Lower leg skin (tissue), 3 donors: ENCODE measurements around the gene PCDHGA11.

ENCODE experiments used
- POLR2A ChIP-seq, 2 donors: fragments of 450-650 bp; IDR thresholded peaks; one replicate each; pipeline ENCODE4 v1.6.1; 2016 to 2017; ENCODE audit warnings: antibody characterized with exemption in 2 of 2, mild to moderate bottlenecking in 1 of 2, moderate library complexity in 1 of 2
- TF ChIP-seq, protein P1 (sequence below), 3 donors: fragments of 450-650 bp; IDR thresholded peaks; one replicate each; pipeline ENCODE4 v1.5.1; 2016; ENCODE audit warnings: antibody characterized with exemption in 3 of 3, mild to moderate bottlenecking in 3 of 3, moderate library complexity in 2 of 3

- TF ChIP-seq, protein P1, sequence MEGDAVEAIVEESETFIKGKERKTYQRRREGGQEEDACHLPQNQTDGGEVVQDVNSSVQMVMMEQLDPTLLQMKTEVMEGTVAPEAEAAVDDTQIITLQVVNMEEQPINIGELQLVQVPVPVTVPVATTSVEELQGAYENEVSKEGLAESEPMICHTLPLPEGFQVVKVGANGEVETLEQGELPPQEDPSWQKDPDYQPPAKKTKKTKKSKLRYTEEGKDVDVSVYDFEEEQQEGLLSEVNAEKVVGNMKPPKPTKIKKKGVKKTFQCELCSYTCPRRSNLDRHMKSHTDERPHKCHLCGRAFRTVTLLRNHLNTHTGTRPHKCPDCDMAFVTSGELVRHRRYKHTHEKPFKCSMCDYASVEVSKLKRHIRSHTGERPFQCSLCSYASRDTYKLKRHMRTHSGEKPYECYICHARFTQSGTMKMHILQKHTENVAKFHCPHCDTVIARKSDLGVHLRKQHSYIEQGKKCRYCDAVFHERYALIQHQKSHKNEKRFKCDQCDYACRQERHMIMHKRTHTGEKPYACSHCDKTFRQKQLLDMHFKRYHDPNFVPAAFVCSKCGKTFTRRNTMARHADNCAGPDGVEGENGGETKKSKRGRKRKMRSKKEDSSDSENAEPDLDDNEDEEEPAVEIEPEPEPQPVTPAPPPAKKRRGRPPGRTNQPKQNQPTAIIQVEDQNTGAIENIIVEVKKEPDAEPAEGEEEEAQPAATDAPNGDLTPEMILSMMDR (IDR thresholded peaks at IDR 0.05), result no peak
- no peak for TF ChIP-seq POLR2A (IDR thresholded peaks at IDR 0.05)
These were observed 47.1 kb upstream of the PCDHGA11 start, which contains the start of gene PCDHGA6 for GRCh38 chr5:141373673-141374317.
